CMK (cell line): ENCODE measurements around the gene KDM4D.
"Not testable (repeated sequence)": the region's sequence is repeated elsewhere in the genome, so short reads cannot be mapped to it uniquely, and the experiment has no call there.

Experiments
- DNase-seq: peaks from one replicate; pipeline ENCODE4 v3.0.0-alpha.2; 2010; ENCODE audit warnings: low read depth

KDM4D gene

GRCh38 chr11:94973099-94973968, at the start of gene KDM4D, which contains the start of gene CWC15:
Gene KDM4D, plus strand, starts transcription at chr11:94973709. Its CDS starts 23,664 bp downstream, at chr11:94997373.
Gene CWC15, minus strand, starts transcription at chr11:94973556. Its CDS starts 1,371 bp downstream, at chr11:94972185.
- peak; percentile 75 for DNase-seq

- DNase-seq = no peak
Observed at GRCh38 chr11:94924171-94924572, 49.3 kb upstream of the KDM4D start.

- no peak for DNase-seq
Observed at GRCh38 chr11:94924612-94925011, 48.9 kb upstream of the KDM4D start.

GRCh38 chr11:94925422-94926270, 47.9 kb upstream of the KDM4D start:
- DNase-seq = no peak

- no peak for DNase-seq
Observed at GRCh38 chr11:94926271-94926625, 47.3 kb upstream of the KDM4D start.

GRCh38 chr11:94926698-94927237, 46.7 kb upstream of the KDM4D start:
- DNase-seq = no peak

GRCh38 chr11:94928117-94928990, 45.2 kb upstream of the KDM4D start:
- no peak for DNase-seq

GRCh38 chr11:94932072-94932471, 41.4 kb upstream of the KDM4D start:
- not testable (repeated sequence) for DNase-seq

GRCh38 chr11:94932503-94932902, 41.0 kb upstream of the KDM4D start:
- no peak for DNase-seq

GRCh38 chr11:94933223-94934130, 40.0 kb upstream of the KDM4D start:
- DNase-seq = no peak

- no peak for DNase-seq
Observed at GRCh38 chr11:94934362-94934761, 39.1 kb upstream of the KDM4D start.

GRCh38 chr11:94934846-94935245, 38.7 kb upstream of the KDM4D start:
- DNase-seq = no peak

GRCh38 chr11:94938095-94939055, 35.1 kb upstream of the KDM4D start:
- no peak for DNase-seq

GRCh38 chr11:94939346-94939745, 34.2 kb upstream of the KDM4D start:
- DNase-seq = no peak

GRCh38 chr11:94941131-94941530, 32.4 kb upstream of the KDM4D start:
- no peak for DNase-seq

GRCh38 chr11:94946812-94947211, 26.7 kb upstream of the KDM4D start:
- no peak for DNase-seq

GRCh38 chr11:94948070-94948617, 25.4 kb upstream of the KDM4D start:
- no peak for DNase-seq

GRCh38 chr11:94954753-94955152, 18.8 kb upstream of the KDM4D start:
- no peak for DNase-seq

- no peak for DNase-seq
Observed at GRCh38 chr11:94956963-94957362, 16.5 kb upstream of the KDM4D start.
